Measurements from ENCODE around the gene SIAH2. TPM values are rescaled to one million over a fixed set of nuclear protein-coding genes. Genes with fewer than 3 reads are reported as not detected.

Gene SIAH2
- total RNA-seq, 2 donors from 2014 or later = 42.8 to 92.4 TPM

- ATAC-seq (replicated peaks) = no peak
- Mint-ChIP-seq H3K4me3 (peak overlapping the region; percentile 76), H3K9me3 (peaks cover 4% of the 10 kb centered on the region), H3K27ac (peak overlapping the region; percentile 100), H3K27me3 (no peaks in the 10 kb centered on the region), H3K4me1 (peaks cover 56% of the 10 kb centered on the region), H3K36me3 (ENCODE audit: low read depth) (peaks cover 57% of the 10 kb centered on the region)
Measured at GRCh38 chr3:150738688-150739087, 24.3 kb downstream of the SIAH2 start.

GRCh38 chr3:150737874-150738679 lies 24.9 kb downstream of the SIAH2 start:
- peak; percentile 78 for ATAC-seq (replicated peaks)
- H3K9me3 Mint-ChIP-seq = peaks cover 4% of the 10 kb centered on the region
- peak overlapping the region; percentile 100 for H3K27ac Mint-ChIP-seq
- H3K27me3 Mint-ChIP-seq = no peaks in the 10 kb centered on the region
- peaks cover 51% of the 10 kb centered on the region for H3K36me3 Mint-ChIP-seq (ENCODE audit: low read depth)
- peaks cover 54% of the 10 kb centered on the region for H3K4me1 Mint-ChIP-seq
- peak overlapping the region; percentile 76 for H3K4me3 Mint-ChIP-seq

GRCh38 chr3:150736903-150737832 lies 25.8 kb downstream of the SIAH2 start:
- Mint-ChIP-seq H3K36me3 (ENCODE audit: low read depth) (peaks cover 42% of the 10 kb centered on the region), H3K4me3 (peak overlapping the region; percentile 76), H3K27ac (peak overlapping the region; percentile 100), H3K27me3 (no peaks in the 10 kb centered on the region), H3K9me3 (peaks cover 4% of the 10 kb centered on the region), H3K4me1 (peaks cover 45% of the 10 kb centered on the region)
- no peak for ATAC-seq (replicated peaks)

GRCh38 chr3:150736316-150736719 lies 26.7 kb downstream of the SIAH2 start:
- H3K4me1 Mint-ChIP-seq = peaks cover 37% of the 10 kb centered on the region
- no peak for ATAC-seq (replicated peaks)
- H3K27ac Mint-ChIP-seq = peak overlapping the region; percentile 21
- peaks cover 4% of the 10 kb centered on the region for H3K9me3 Mint-ChIP-seq
- H3K36me3 Mint-ChIP-seq (ENCODE audit: low read depth) = peaks cover 33% of the 10 kb centered on the region
- no peaks in the 10 kb centered on the region for H3K27me3 Mint-ChIP-seq
- no peak overlapping the region for H3K4me3 Mint-ChIP-seq

GRCh38 chr3:150734795-150735119 lies 28.2 kb downstream of the SIAH2 start:
- Mint-ChIP-seq H3K27ac (no peak overlapping the region), H3K9me3 (peaks cover 4% of the 10 kb centered on the region), H3K4me1 (peaks cover 27% of the 10 kb centered on the region), H3K36me3 (ENCODE audit: low read depth) (peaks cover 18% of the 10 kb centered on the region), H3K4me3 (no peak overlapping the region), H3K27me3 (no peaks in the 10 kb centered on the region)
- no peak for ATAC-seq (replicated peaks)

GRCh38 chr3:150733936-150734794 lies 28.8 kb downstream of the SIAH2 start:
- H3K4me1 Mint-ChIP-seq = peaks cover 25% of the 10 kb centered on the region
- H3K27me3 Mint-ChIP-seq = no peaks in the 10 kb centered on the region
- peaks cover 4% of the 10 kb centered on the region for H3K9me3 Mint-ChIP-seq
- no peak overlapping the region for H3K27ac Mint-ChIP-seq
- no peak overlapping the region for H3K4me3 Mint-ChIP-seq
- no peak for ATAC-seq (replicated peaks)
- peaks cover 12% of the 10 kb centered on the region for H3K36me3 Mint-ChIP-seq (ENCODE audit: low read depth)

GRCh38 chr3:150733373-150733935 lies 29.5 kb downstream of the SIAH2 start:
- Mint-ChIP-seq H3K9me3 (peaks cover 4% of the 10 kb centered on the region), H3K27me3 (no peaks in the 10 kb centered on the region), H3K27ac (no peak overlapping the region), H3K36me3 (ENCODE audit: low read depth) (peaks cover 10% of the 10 kb centered on the region), H3K4me1 (peaks cover 23% of the 10 kb centered on the region), H3K4me3 (no peak overlapping the region)
- no peak for ATAC-seq (replicated peaks)

- ATAC-seq (replicated peaks) = no peak
- Mint-ChIP-seq H3K9me3 (no peaks in the 10 kb centered on the region), H3K4me1 (peaks cover 9% of the 10 kb centered on the region), H3K27me3 (no peaks in the 10 kb centered on the region), H3K4me3 (no peak overlapping the region), H3K36me3 (ENCODE audit: low read depth) (no peaks in the 10 kb centered on the region), H3K27ac (no peak overlapping the region)
Measured at GRCh38 chr3:150729682-150730360, 33.1 kb downstream of the SIAH2 start.

- Mint-ChIP-seq H3K36me3 (ENCODE audit: low read depth) (no peaks in the 10 kb centered on the region), H3K27ac (no peak overlapping the region), H3K4me1 (peaks cover 12% of the 10 kb centered on the region), H3K27me3 (no peaks in the 10 kb centered on the region), H3K4me3 (no peak overlapping the region), H3K9me3 (no peaks in the 10 kb centered on the region)
- no peak for ATAC-seq (replicated peaks)
Measured at GRCh38 chr3:150727653-150728502, 35.1 kb downstream of the SIAH2 start.

- H3K4me1 Mint-ChIP-seq = peaks cover 22% of the 10 kb centered on the region
- H3K9me3 Mint-ChIP-seq = no peaks in the 10 kb centered on the region
- no peak for ATAC-seq (replicated peaks)
- peak overlapping the region; percentile 63 for H3K27ac Mint-ChIP-seq
- H3K4me3 Mint-ChIP-seq = no peak overlapping the region
- H3K27me3 Mint-ChIP-seq = no peaks in the 10 kb centered on the region
- H3K36me3 Mint-ChIP-seq (ENCODE audit: low read depth) = no peaks in the 10 kb centered on the region
Measured at GRCh38 chr3:150725548-150725947, 37.4 kb downstream of the SIAH2 start.

GRCh38 chr3:150723946-150724345 lies 39.0 kb downstream of the SIAH2 start:
- no peaks in the 10 kb centered on the region for H3K36me3 Mint-ChIP-seq (ENCODE audit: low read depth)
- ATAC-seq (replicated peaks) = no peak
- no peaks in the 10 kb centered on the region for H3K27me3 Mint-ChIP-seq
- H3K4me1 Mint-ChIP-seq = peaks cover 22% of the 10 kb centered on the region
- H3K9me3 Mint-ChIP-seq = no peaks in the 10 kb centered on the region
- no peak overlapping the region for H3K27ac Mint-ChIP-seq
- H3K4me3 Mint-ChIP-seq = no peak overlapping the region

GRCh38 chr3:150722267-150722666 lies 40.7 kb downstream of the SIAH2 start:
- peak; percentile 67 for ATAC-seq (replicated peaks)
- no peaks in the 10 kb centered on the region for H3K27me3 Mint-ChIP-seq
- H3K4me3 Mint-ChIP-seq = peak overlapping the region; percentile 67
- peak overlapping the region; percentile 85 for H3K27ac Mint-ChIP-seq
- no peaks in the 10 kb centered on the region for H3K36me3 Mint-ChIP-seq (ENCODE audit: low read depth)
- peaks cover 22% of the 10 kb centered on the region for H3K4me1 Mint-ChIP-seq
- H3K9me3 Mint-ChIP-seq = no peaks in the 10 kb centered on the region
